ENCODE data around the gene MCOLN1. TPM values are rescaled to one million over a fixed set of nuclear protein-coding genes. Genes with fewer than 3 reads are reported as not detected.

Gene MCOLN1
- total and polyA plus RNA-seq, 2 donors (not counting 3 experiments of a cell fraction or from before 2014, with no cell fraction given) = 23.0 to 60.9 TPM

DNA sequence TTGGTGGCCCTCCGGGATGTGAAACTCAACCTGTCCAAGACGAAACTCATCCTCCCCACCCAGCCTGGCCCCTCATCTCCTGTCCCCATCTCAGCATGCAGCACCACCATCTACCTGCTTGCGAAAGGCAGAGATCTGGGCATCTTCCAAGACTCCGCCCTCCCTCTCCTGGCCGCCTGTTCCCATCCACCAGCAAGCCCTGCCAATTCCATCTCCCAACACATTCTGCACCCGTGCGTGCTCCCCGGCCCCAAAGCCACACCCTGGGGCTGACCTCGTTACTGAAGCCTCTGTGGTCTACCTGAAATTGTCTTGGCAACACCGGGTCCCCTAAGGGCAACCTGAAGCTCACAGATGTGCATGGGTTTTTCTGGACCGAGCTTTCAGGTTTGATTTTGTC is 60.0 kb downstream of the MCOLN1 start:
- dilution Hi-C loops (cut with MboI; ENCODE audit: extremely low pct_ligation_motif_present, low sequenced_read_pairs) = no loop called here
- H3K27ac ChIP-seq (ENCODE audit: insufficient read depth, low read depth, low read length) = no peak overlapping the region
- H3K9me1 ChIP-seq (replicated peaks; ENCODE audit: control insufficient read depth, extremely low read depth, insufficient read depth, low read length) = no peaks in the 10 kb centered on the region
- H2AFZ ChIP-seq (ENCODE audit: low read depth, low read length) = no peak overlapping the region
- H3K79me2 ChIP-seq (ENCODE audit: control insufficient read depth, insufficient read depth, low read length) = no peaks in the 10 kb centered on the region
- H3K9ac ChIP-seq (replicated peaks; ENCODE audit: extremely low read depth, insufficient read depth, low read length) = no peak overlapping the region
- H3K4me2 ChIP-seq (ENCODE audit: insufficient read depth, low read length) = no peak overlapping the region
- TF ChIP-seq GATA2 (IDR thresholded peaks at IDR 0.05; ENCODE audit: insufficient read depth, insufficient read length, low read depth, low read length) = no peak
- TF ChIP-seq MYC (IDR thresholded peaks at IDR 0.05; ENCODE audit: low read depth, low read length) = no peak
- TF ChIP-seq CTCF (IDR thresholded peaks at IDR 0.05; ENCODE audit: extremely low read depth in 1 of 2, insufficient read depth in 1 of 2, low read depth in 1 of 2, low read length in 2 of 2) = no peak
- no peak for TF ChIP-seq POLR2A (IDR thresholded peaks at IDR 0.05; ENCODE audit: low read depth, low read length)
- no peaks in the 10 kb centered on the region for H3K9me3 ChIP-seq (replicated peaks; ENCODE audit: control insufficient read depth, insufficient read depth, low read length)
- H3K27me3 ChIP-seq (ENCODE audit: control insufficient read depth in 2 of 2, insufficient read depth in 2 of 2, low read length in 2 of 2) = no peaks in the 10 kb centered on the region
- no TSS peak for BruUV-seq (replicated peaks)
- no peak overlapping the region for H3K4me3 ChIP-seq (replicated peaks in 1 of 3; ENCODE audit: insufficient read depth in 1 of 3, low read depth in 1 of 3, low read length in 3 of 3)
- no peaks in the 10 kb centered on the region for H3K36me3 ChIP-seq (ENCODE audit: control insufficient read depth in 2 of 2, extremely low read depth in 1 of 2, insufficient read depth in 2 of 2, low read length in 2 of 2)
- H4K20me1 ChIP-seq (replicated peaks; ENCODE audit: control insufficient read depth, extremely low read depth, insufficient read depth, low read length) = no peaks in the 10 kb centered on the region
- FAIRE-seq (no peak), DNase-seq (ENCODE audit: low read depth, low spot score) (no peak)
- CTCF ChIA-PET = interaction anchor here (0.7 to 1.4 kb wide), 2 partner anchors 195 to 232 kb away, joined by 3 to 4 read pairs; no protein-coding TSS in a partner anchor
- no peaks in the 10 kb centered on the region for H3K4me1 ChIP-seq (ENCODE audit: control insufficient read depth, extremely low read depth, insufficient read depth, low read length)
- POLR2A ChIA-PET = no interaction called here
- intact Hi-C loops (cut with micrococcal nuclease) = no loop called here

Small RNA genes lying within 50 kb of the gene (small RNA-seq; reads per million reads assigned to genes)
- not detected for gene AC008878.2 (ENCODE audit: insufficient read depth, insufficient read length, low read depth, low replicate concordance)

Other genes starting within 250 kb of the MCOLN1 start
- 19.5 and 20.8 TPM in 2 replicates for gene INSR, start 228.2 kb upstream of the MCOLN1 start, total RNA-seq
- gene INSR, start 228.2 kb upstream of the MCOLN1 start, polyA plus RNA-seq = 4.9 and 5.2 TPM in 2 replicates
- 24.3 and 30.7 TPM in 2 replicates for gene ARHGEF18, start 173.7 kb upstream of the MCOLN1 start, total RNA-seq
- 10.5 and 12.1 TPM in 2 replicates for gene ARHGEF18, start 173.7 kb upstream of the MCOLN1 start, polyA plus RNA-seq
- gene PEX11G, start 33.6 kb upstream of the MCOLN1 start, total RNA-seq = 1.3 and 1.6 TPM in 2 replicates
- gene PEX11G, start 33.6 kb upstream of the MCOLN1 start, polyA plus RNA-seq = 1.9 and 2.4 TPM in 2 replicates
- gene ZNF358, start 6.5 kb upstream of the MCOLN1 start, total RNA-seq = 51.2 and 52.1 TPM in 2 replicates
- 83.2 and 90.6 TPM in 2 replicates for gene ZNF358, start 6.5 kb upstream of the MCOLN1 start, polyA plus RNA-seq
- 163 and 164 TPM in 2 replicates for gene PNPLA6, start 13.1 kb downstream of the MCOLN1 start, total RNA-seq
- gene PNPLA6, start 13.1 kb downstream of the MCOLN1 start, polyA plus RNA-seq = 106 and 117 TPM in 2 replicates
- gene CAMSAP3, start 73.2 kb downstream of the MCOLN1 start, total RNA-seq = 0.16 and 0.22 TPM in 2 replicates
- gene CAMSAP3, start 73.2 kb downstream of the MCOLN1 start, polyA plus RNA-seq = 0.11 TPM in 2 replicates
- 37.0 and 37.3 TPM in 2 replicates for gene XAB2, start 106.9 kb downstream of the MCOLN1 start, total RNA-seq
- gene XAB2, start 106.9 kb downstream of the MCOLN1 start, polyA plus RNA-seq = 47.6 and 51.6 TPM in 2 replicates
- gene PET100, start 107.2 kb downstream of the MCOLN1 start, total RNA-seq = 162 and 172 TPM in 2 replicates
- gene PET100, start 107.2 kb downstream of the MCOLN1 start, polyA plus RNA-seq = 55.0 and 59.0 TPM in 2 replicates
- gene PCP2, start 111.1 kb downstream of the MCOLN1 start, total RNA-seq = not detected in 2 replicates
- not detected in 2 replicates for gene PCP2, start 111.1 kb downstream of the MCOLN1 start, polyA plus RNA-seq
- 70.0 and 87.6 TPM in 2 replicates for gene STXBP2, start 114.5 kb downstream of the MCOLN1 start, total RNA-seq
- 104 and 105 TPM in 2 replicates for gene STXBP2, start 114.5 kb downstream of the MCOLN1 start, polyA plus RNA-seq
- not detected in 2 replicates for gene RETN, start 146.4 kb downstream of the MCOLN1 start, total RNA-seq
- not detected in 2 replicates for gene RETN, start 146.4 kb downstream of the MCOLN1 start, polyA plus RNA-seq
- gene MCEMP1, start 154.5 kb downstream of the MCOLN1 start, total RNA-seq = not detected in 2 replicates
- not detected in 2 replicates for gene MCEMP1, start 154.5 kb downstream of the MCOLN1 start, polyA plus RNA-seq
- 148 and 172 TPM in 2 replicates for gene TRAPPC5, start 158.2 kb downstream of the MCOLN1 start, total RNA-seq
- gene TRAPPC5, start 158.2 kb downstream of the MCOLN1 start, polyA plus RNA-seq = 114 and 212 TPM in 2 replicates
- not detected in 2 replicates for gene FCER2, start 179.5 kb downstream of the MCOLN1 start, total RNA-seq
- not detected in 2 replicates for gene FCER2, start 179.5 kb downstream of the MCOLN1 start, polyA plus RNA-seq
- gene CLEC4G, start 209.5 kb downstream of the MCOLN1 start, total RNA-seq = not detected in 2 replicates
- gene CLEC4G, start 209.5 kb downstream of the MCOLN1 start, polyA plus RNA-seq = not detected in 2 replicates
- not detected in 2 replicates for gene CD209, start 224.9 kb downstream of the MCOLN1 start, total RNA-seq
- not detected in 2 replicates for gene CD209, start 224.9 kb downstream of the MCOLN1 start, polyA plus RNA-seq
- gene CLEC4M, start 240.6 kb downstream of the MCOLN1 start, total RNA-seq = 0.23 and 0.46 TPM in 2 replicates
- gene CLEC4M, start 240.6 kb downstream of the MCOLN1 start, polyA plus RNA-seq = 1.0 and 1.1 TPM in 2 replicates